Fibroblast of the aortic adventitia (primary cell): ENCODE data around the gene CHAF1B. TPM values are rescaled to one million over a fixed set of nuclear protein-coding genes. Genes with fewer than 3 reads are reported as not detected.
"Not testable (repeated sequence)": the region's sequence is repeated elsewhere in the genome, so short reads cannot be mapped to it uniquely, and the experiment has no call there.

Source experiments
- DNase-seq: peaks from one replicate; pipeline ENCODE4 v3.0.0-alpha.2; 2010; ENCODE audit warnings: low read depth
- H3K4me3 ChIP-seq: 2 replicates; pipeline ENCODE4 v1.5.1; 2011; ENCODE audit warnings: low read depth, mild to moderate bottlenecking, control low read depth, low read length, moderate library complexity
- total RNA-seq: library from RNA; depleted of rRNA; stranded (reverse); fragments of >200 nt; gene quantifications from 2 replicates; pipeline ENCODE4 v1.2.3, GENCODE V29; 2012; ENCODE audit warnings: low replicate concordance
- TF ChIP-seq, protein P1 (sequence below): IDR thresholded peaks from 2 replicates; pipeline ENCODE4 v1.5.1; 2011; ENCODE audit warnings: mild to moderate bottlenecking, low read length, control low read depth, inconsistent platforms; ENCODE audit not compliant: insufficient read depth

The CHAF1B gene
- total RNA-seq = 0.49 and 7.8 TPM in 2 replicates

DNA sequence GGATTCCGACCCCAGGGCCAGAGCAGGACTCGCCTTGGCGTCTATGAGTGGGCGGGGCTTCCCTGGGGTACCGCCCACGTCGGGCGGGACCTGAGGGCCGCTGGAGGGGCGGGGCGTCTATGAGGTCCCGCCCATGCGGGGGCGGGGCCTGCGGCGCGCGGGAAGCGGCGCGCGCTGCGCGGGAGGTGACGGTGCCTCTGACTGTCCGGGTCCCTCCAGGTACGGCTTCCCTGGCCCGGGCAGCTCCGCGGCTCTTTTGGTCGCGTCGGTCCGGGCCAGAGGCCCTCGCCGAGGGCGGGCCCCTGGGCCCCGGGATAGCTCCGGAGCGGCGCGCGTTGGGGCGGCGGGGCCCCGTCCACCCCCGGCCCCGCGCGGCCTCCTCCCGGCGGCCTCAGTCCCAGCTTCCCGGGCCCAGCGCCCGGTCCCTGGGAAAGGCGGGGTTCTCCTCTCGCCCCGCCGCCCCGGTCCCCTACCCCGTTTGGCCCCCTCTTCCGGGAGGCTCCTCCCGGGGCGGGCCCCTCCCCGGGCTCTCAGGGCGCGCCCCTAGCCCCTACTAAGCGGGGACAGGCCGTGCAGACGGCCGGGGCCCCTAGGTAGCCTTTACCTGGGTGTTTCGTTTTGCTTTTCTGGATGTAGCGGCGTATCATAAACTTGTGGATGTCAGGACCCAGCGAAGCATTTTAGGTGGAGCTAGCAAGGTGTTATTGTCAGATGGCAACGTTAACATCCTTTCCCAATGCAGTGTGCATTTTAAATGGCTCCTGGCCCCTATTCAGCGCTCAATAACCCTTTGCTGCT is at the start of gene CHAF1B:
Gene CHAF1B (plus strand): TSS at position 160 of the 798 bp plus-strand sequence. CDS start 745 bp downstream, outside the sequence.
- peak; percentile 61 for DNase-seq
- TF ChIP-seq, protein P1, sequence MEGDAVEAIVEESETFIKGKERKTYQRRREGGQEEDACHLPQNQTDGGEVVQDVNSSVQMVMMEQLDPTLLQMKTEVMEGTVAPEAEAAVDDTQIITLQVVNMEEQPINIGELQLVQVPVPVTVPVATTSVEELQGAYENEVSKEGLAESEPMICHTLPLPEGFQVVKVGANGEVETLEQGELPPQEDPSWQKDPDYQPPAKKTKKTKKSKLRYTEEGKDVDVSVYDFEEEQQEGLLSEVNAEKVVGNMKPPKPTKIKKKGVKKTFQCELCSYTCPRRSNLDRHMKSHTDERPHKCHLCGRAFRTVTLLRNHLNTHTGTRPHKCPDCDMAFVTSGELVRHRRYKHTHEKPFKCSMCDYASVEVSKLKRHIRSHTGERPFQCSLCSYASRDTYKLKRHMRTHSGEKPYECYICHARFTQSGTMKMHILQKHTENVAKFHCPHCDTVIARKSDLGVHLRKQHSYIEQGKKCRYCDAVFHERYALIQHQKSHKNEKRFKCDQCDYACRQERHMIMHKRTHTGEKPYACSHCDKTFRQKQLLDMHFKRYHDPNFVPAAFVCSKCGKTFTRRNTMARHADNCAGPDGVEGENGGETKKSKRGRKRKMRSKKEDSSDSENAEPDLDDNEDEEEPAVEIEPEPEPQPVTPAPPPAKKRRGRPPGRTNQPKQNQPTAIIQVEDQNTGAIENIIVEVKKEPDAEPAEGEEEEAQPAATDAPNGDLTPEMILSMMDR = no peak
- peak within 1 kb of the TSS; percentile 72 for H3K4me3 ChIP-seq

DNA sequence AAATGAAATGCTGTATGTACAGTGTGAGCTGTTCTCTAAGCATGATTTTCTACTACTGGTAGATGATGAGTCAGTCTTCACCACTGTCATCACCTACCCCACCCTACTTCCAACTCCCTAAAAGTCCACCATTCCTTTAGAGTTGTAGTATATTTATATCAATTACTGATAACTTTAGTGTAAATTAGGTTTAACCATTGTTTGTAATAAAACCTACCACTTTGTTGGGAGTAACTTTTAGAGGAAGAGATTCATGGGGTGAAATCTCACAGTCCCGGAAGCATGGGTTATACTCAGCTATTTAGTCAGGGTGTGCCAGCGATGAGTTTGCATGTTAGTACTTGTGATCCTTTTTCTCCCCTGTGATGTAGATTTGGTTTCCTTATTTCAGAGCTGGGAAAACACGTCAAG is 48.1 kb upstream of the CHAF1B start:
- TF ChIP-seq, protein P1 = no peak
- DNase-seq = peak; percentile 75
- H3K4me3 ChIP-seq = no peak overlapping the region

DNA sequence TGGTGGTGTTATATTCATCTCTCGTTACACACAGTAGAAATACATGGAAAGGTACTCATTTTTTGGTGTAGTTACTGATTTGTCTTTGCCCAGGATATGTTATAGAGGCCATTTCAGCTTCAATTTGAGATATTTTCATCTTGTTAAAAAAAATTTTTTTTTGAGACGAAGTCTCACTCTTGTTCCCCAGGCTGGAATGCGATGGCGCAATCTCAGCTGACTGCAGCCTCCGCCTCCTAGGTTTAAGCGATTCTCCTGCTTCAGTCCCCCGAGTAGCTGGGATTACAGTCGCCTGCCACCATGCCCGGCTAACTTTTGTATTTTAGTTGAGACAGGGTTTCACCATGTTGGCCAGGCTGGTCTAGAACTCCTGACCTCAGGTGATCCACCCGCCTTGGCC is 46.2 kb upstream of the CHAF1B start:
- no peak for DNase-seq

DNA sequence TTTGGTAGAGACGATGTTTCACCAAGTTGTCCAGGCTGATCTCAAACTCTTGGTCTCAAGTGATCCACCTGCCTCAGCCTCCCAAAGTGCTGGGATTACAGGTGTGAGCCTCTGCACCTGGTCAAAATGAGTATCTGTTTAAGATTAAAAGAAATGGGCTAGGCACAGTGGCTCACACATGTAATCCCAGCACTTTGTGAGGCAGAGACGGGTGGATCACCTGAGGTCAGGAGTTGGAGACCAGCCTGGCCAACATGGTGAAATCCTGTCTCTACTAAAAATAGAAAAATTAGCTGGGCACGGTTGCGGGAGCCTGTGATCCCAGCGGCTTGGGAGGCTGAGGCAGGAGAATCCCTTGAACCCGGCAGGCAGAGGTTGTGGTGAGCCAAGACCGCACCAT is 42.6 kb upstream of the CHAF1B start:
- not testable (repeated sequence) for DNase-seq, H3K4me3 ChIP-seq

More for the DNA sequence above, 46.2 kb upstream of the CHAF1B start:
- TF ChIP-seq, protein P1 = no peak
- no peak overlapping the region for H3K4me3 ChIP-seq

GRCh38 chr21:36344931-36345330 is 40.3 kb upstream of the CHAF1B start:
- H3K4me3 ChIP-seq = no peak overlapping the region
- no peak for DNase-seq
- TF ChIP-seq, protein P1 = no peak

- no peak overlapping the region for H3K4me3 ChIP-seq
- TF ChIP-seq, protein P1 = no peak
- peak; percentile 39 for DNase-seq
Observed at GRCh38 chr21:36347278-36347961, 37.8 kb upstream of the CHAF1B start.

DNA sequence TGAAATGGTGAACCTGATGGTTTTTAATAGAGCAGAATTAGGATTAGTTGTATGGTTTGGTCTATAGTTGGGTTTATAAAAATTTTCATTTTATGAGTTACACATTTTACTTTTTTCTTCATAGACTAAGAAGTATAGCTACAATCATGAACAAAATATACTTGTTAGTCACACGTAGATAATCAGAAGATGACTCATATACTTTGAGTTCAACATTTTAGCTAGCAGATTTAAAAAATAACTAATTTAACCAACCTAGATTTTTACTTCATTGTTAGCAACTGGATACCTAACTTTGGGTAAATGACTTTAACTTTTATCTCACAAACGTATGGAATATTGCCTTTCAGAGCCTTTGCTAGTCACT is 37.2 kb upstream of the CHAF1B start:
- no peak overlapping the region for H3K4me3 ChIP-seq
- TF ChIP-seq, protein P1 = no peak
- peak; percentile 38 for DNase-seq
